H1 (cell line): ENCODE results near the gene CALML4. TPM values are rescaled to one million over a fixed set of nuclear protein-coding genes. Genes with fewer than 3 reads are reported as not detected.

Experiments
- CTCF ChIA-PET: fragments of 300-600 bp; sonication (Branson Sonifier 250); formaldehyde crosslinking; loops from one replicate; lab custom pipeline; 2021; ENCODE audit not compliant: partially characterized antibody; lab: Charles Lee
- POLR2A ChIA-PET: fragments of 300-600 bp; sonication (Branson Sonifier 250); formaldehyde crosslinking; loops from one replicate; lab custom pipeline; 2021; ENCODE audit warnings: inconsistent platforms; ENCODE audit not compliant: partially characterized antibody; lab: Charles Lee
- DNase-seq, 2 experiments: peaks; one replicate each; pipeline versions ENCODE4 v3.0.0 to v3.0.0-alpha.2; 2010 to 2022; ENCODE audit warnings: low spot score in 2 of 2, low read depth in 1 of 2, mixed read lengths in 1 of 2
- FAIRE-seq: peaks from 2 replicates; lab custom pipeline; 2011; peaks lifted over from hg19 to GRCh38; lab: Jason Lieb, UNC
- H2AFZ ChIP-seq: 2 replicates; pipeline ENCODE4 v1.8.1; 2012; ENCODE audit warnings: low read length, inconsistent platforms
- H2AK5ac ChIP-seq: 2 replicates; pipeline ENCODE4 v1.6.1; 2013; ENCODE audit warnings: low read depth, low read length
- H2BK120ac ChIP-seq: replicated peaks from 2 replicates; pipeline ENCODE3; 2013; ENCODE audit warnings: low read depth, low read length, inconsistent platforms
- H2BK12ac ChIP-seq: 2 replicates; pipeline ENCODE4 v1.6.1; 2013; ENCODE audit warnings: low read depth, low read length
- H2BK15ac ChIP-seq: 2 replicates; pipeline ENCODE4 v1.6.1; 2013; ENCODE audit warnings: low read length
- H2BK20ac ChIP-seq: 2 replicates; pipeline ENCODE4 v1.6.1; 2013; ENCODE audit warnings: low read length
- H2BK5ac ChIP-seq: 2 replicates; pipeline ENCODE4 v1.6.1; 2013; ENCODE audit warnings: low read depth, low read length
- H3K14ac ChIP-seq: 2 replicates; pipeline ENCODE4 v1.6.1; 2013; ENCODE audit warnings: inconsistent platforms; ENCODE audit not compliant: insufficient read length
- H3K18ac ChIP-seq: 2 replicates; pipeline ENCODE4 v1.6.1; 2013; ENCODE audit warnings: low read length; ENCODE audit errors: extremely low read depth
- H3K23ac ChIP-seq: 2 replicates; pipeline ENCODE4 v1.6.1; 2013; ENCODE audit warnings: inconsistent platforms; ENCODE audit not compliant: insufficient read length
- H3K23me2 ChIP-seq: 2 replicates; pipeline ENCODE4 v1.6.1; 2013; ENCODE audit warnings: low read depth, low read length
- H3K27ac ChIP-seq: 2 replicates; pipeline ENCODE4 v1.6.1; 2011; ENCODE audit warnings: low read depth, low read length, inconsistent platforms
- H3K27me3 ChIP-seq, 4 experiments: replicated peaks in 1 of 4; 1 replicate in 1 of 4; 2 replicates in 3 of 4; pipeline versions ENCODE4 v1.6.1 to v1.8.1; 2011 to 2013; ENCODE audit warnings: low read length in 3 of 4, mild to moderate bottlenecking in 3 of 4, inconsistent platforms in 2 of 4, mixed read lengths in 2 of 4, moderate library complexity in 1 of 4; ENCODE audit not compliant: control insufficient read depth in 3 of 4, insufficient read depth in 3 of 4; ENCODE audit errors: extremely low read depth in 1 of 4
- H3K36me3 ChIP-seq, 4 experiments: 2 replicates each; pipeline versions ENCODE4 v1.6.1 to v1.8.1; 2011 to 2013; ENCODE audit warnings: mild to moderate bottlenecking in 4 of 4, low read length in 3 of 4, moderate library complexity in 2 of 4, control low read depth in 1 of 4, inconsistent platforms in 1 of 4; ENCODE audit not compliant: insufficient read depth in 4 of 4, control insufficient read depth in 2 of 4
- H3K4ac ChIP-seq: replicated peaks from 2 replicates; pipeline ENCODE3; 2013; ENCODE audit warnings: low read length, low read depth, mixed read lengths, inconsistent platforms; ENCODE audit not compliant: insufficient read length
- H3K4me1 ChIP-seq, 4 experiments: replicated peaks in 1 of 4; 1 replicate in 1 of 4; 2 replicates in 3 of 4; pipeline versions ENCODE4 v1.6.1 to v1.8.1; 2011 to 2013; ENCODE audit warnings: low read length in 3 of 4, inconsistent platforms in 2 of 4, mixed read lengths in 1 of 4; ENCODE audit not compliant: insufficient read depth in 4 of 4, control insufficient read depth in 3 of 4
- H3K4me2 ChIP-seq, 2 experiments: 2 replicates each; pipeline versions ENCODE4 v1.6.1 to v1.8.1; 2011 to 2013; ENCODE audit warnings: low read depth in 2 of 2, low read length in 2 of 2, control low read depth in 1 of 2, inconsistent platforms in 1 of 2, mild to moderate bottlenecking in 1 of 2; ENCODE audit not compliant: insufficient read depth in 1 of 2
- H3K4me3 ChIP-seq, 4 experiments: fragments of 200-600, 300-600 bp in 1 of 4; sonication (generic), shearing (Covaris generic), sonication (Bioruptor Twin) in 1 of 4; 2 replicates each; pipeline versions ENCODE4 v1.5.1 to v1.8.1; 2011 to 2016; ENCODE audit warnings: low read length in 4 of 4, low read depth in 3 of 4, control low read depth in 2 of 4, inconsistent platforms in 2 of 4, mild to moderate bottlenecking in 2 of 4, mixed read lengths in 1 of 4, moderate library complexity in 1 of 4; ENCODE audit not compliant: insufficient read depth in 2 of 4; ENCODE audit errors: extremely low read depth in 1 of 4
- H3K56ac ChIP-seq: replicated peaks from 2 replicates; pipeline ENCODE3; 2013; ENCODE audit warnings: low read depth, mild to moderate bottlenecking, mixed read lengths, low read length, inconsistent platforms; ENCODE audit not compliant: insufficient read length
- H3K79me1 ChIP-seq: 2 replicates; pipeline ENCODE4 v1.6.1; 2013; ENCODE audit warnings: low read depth, low read length, control low read depth
- H3K79me2 ChIP-seq, 2 experiments: 2 replicates each; pipeline versions ENCODE4 v1.6.1 to v1.8.1; 2012 to 2013; ENCODE audit warnings: low read length in 2 of 2, mild to moderate bottlenecking in 2 of 2, inconsistent platforms in 1 of 2; ENCODE audit not compliant: insufficient read depth in 2 of 2, control insufficient read depth in 1 of 2
- H3K9ac ChIP-seq, 4 experiments: replicated peaks in 1 of 4; 1 replicate in 1 of 4; 2 replicates in 3 of 4; pipeline versions ENCODE4 v1.6.1 to v1.8.1; 2011 to 2013; ENCODE audit warnings: low read depth in 3 of 4, low read length in 3 of 4, control low read depth in 2 of 4, mild to moderate bottlenecking in 2 of 4, moderate library complexity in 2 of 4, inconsistent platforms in 1 of 4; ENCODE audit errors: extremely low read depth in 1 of 4
- H3K9me3 ChIP-seq, 2 experiments: 2 replicates each; pipeline versions ENCODE4 v1.6.1 to v1.8.1; 2012 to 2013; ENCODE audit warnings: mild to moderate bottlenecking in 2 of 2, moderate library complexity in 2 of 2, control low read depth in 1 of 2, inconsistent platforms in 1 of 2, low read depth in 1 of 2, low read length in 1 of 2, mixed read lengths in 1 of 2; ENCODE audit not compliant: insufficient read depth in 2 of 2
- H4K20me1 ChIP-seq, 2 experiments: replicated peaks in 1 of 2; 2 replicates each; pipeline versions ENCODE3 to v1.8.1; 2011 to 2013; ENCODE audit warnings: inconsistent platforms in 2 of 2, low read length in 2 of 2, mild to moderate bottlenecking in 1 of 2; ENCODE audit not compliant: insufficient read depth in 2 of 2, control insufficient read depth in 1 of 2
- H4K5ac ChIP-seq: 2 replicates; pipeline ENCODE4 v1.6.1; 2013; ENCODE audit warnings: low read length, low read depth, mixed read lengths, inconsistent platforms; ENCODE audit not compliant: insufficient read length
- H4K8ac ChIP-seq: 2 replicates; pipeline ENCODE4 v1.8.0; 2013; ENCODE audit warnings: mild to moderate bottlenecking, moderate library complexity, low read length, inconsistent platforms; ENCODE audit not compliant: insufficient read depth; ENCODE audit errors: extremely low read depth
- H4K91ac ChIP-seq: replicated peaks from 2 replicates; pipeline ENCODE3; 2013; ENCODE audit warnings: low read length, mixed read lengths, inconsistent platforms; ENCODE audit not compliant: insufficient read length
- ATF2 ChIP-seq: IDR thresholded peaks from 2 replicates; pipeline ENCODE4 v1.6.1; 2012; ENCODE audit warnings: low read length, inconsistent platforms
- CHD2 ChIP-seq: IDR thresholded peaks from 2 replicates; pipeline ENCODE4 v1.6.1; 2012; ENCODE audit warnings: low read length, improper control_type of control experiment
- CTBP2 ChIP-seq: IDR thresholded peaks from 2 replicates; pipeline ENCODE4 v1.7.0; 2011; ENCODE audit warnings: borderline replicate concordance, mild to moderate bottlenecking, moderate library complexity, mixed read lengths, low read length; ENCODE audit not compliant: insufficient read depth, insufficient read length
- EZH2 ChIP-seq: fragments of 200-600 bp; sonication (generic); IDR thresholded peaks from 2 replicates; pipeline ENCODE4 v1.7.1; 2012; ENCODE audit warnings: low read depth, mild to moderate bottlenecking, moderate library complexity, low read length, inconsistent platforms; ENCODE audit not compliant: severe bottlenecking
- HDAC6 ChIP-seq: IDR thresholded peaks from one replicate; pipeline ENCODE4 v1.7.1; 2012; ENCODE audit warnings: low read depth, mild to moderate bottlenecking, inconsistent platforms, low read length, moderate library complexity
- MAFK ChIP-seq: IDR thresholded peaks from 2 replicates; pipeline ENCODE4 v1.6.1; 2012; ENCODE audit warnings: low read depth, mild to moderate bottlenecking, improper control_type of control experiment, low read length
- PHF8 ChIP-seq: fragments of 200-600 bp; sonication (generic); conservative IDR thresholded peaks from 2 replicates; pipeline ENCODE4 v1.7.1; 2012; ENCODE audit warnings: low read depth, mild to moderate bottlenecking, inconsistent platforms, low read length, moderate library complexity
- SRF ChIP-seq: IDR thresholded peaks from 2 replicates; pipeline ENCODE4 v1.6.1; 2011; ENCODE audit warnings: mild to moderate bottlenecking, low read depth, low read length, moderate library complexity
- TAF1 ChIP-seq: IDR thresholded peaks from 2 replicates; pipeline ENCODE4 v1.6.1; 2011; ENCODE audit warnings: mild to moderate bottlenecking, low read depth, low read length
- TAF7 ChIP-seq: optimal IDR thresholded peaks from 2 replicates; pipeline ENCODE3; 2011; ENCODE audit warnings: low read depth, mild to moderate bottlenecking, inconsistent platforms, low read length, moderate library complexity, borderline replicate concordance
- ZNF274 ChIP-seq: IDR thresholded peaks from 2 replicates; pipeline ENCODE4 v1.7.0; 2012; ENCODE audit warnings: low read length, borderline replicate concordance; ENCODE audit errors: extremely low read depth
- WGBS, 2 experiments: shearing (Covaris generic) in 1 of 2; methylation state at CpG; one replicate each; pipeline versions ENCODE4 v1.1.6 to v1.1.7; 2013 to 2015; ENCODE audit warnings: low lambda C conversion rate in 2 of 2, mixed read lengths in 2 of 2, inconsistent platforms in 1 of 2, low coverage in 1 of 2, missing lambda C conversion rate in 1 of 2; ENCODE audit not compliant: insufficient replicate concordance in 2 of 2, insufficient coverage in 1 of 2, insufficient read length in 1 of 2; ENCODE audit errors: extremely low coverage in 1 of 2, missing lambda C conversion rate in 1 of 2; 5-methylcytosine and 5-hydroxymethylcytosine counted together
- polyA plus RNA-seq, 7 experiments: library from polyadenylated mRNA; depleted of rRNA in 3 of 7; stranded (reverse) in 5 of 7; unstranded in 2 of 7; fragments of >200 nt in 5 of 7; fragments of 200-250 nt in 2 of 7; gene quantifications; 1 replicate in 5 of 7; 2 replicates in 1 of 7; 4 replicates in 1 of 7; pipeline versions ENCODE4 v1.2.1 to v1.2.3, GENCODE V29; 2011 to 2013; ENCODE audit warnings: missing spikeins in 2 of 7, mixed read lengths in 2 of 7
- total RNA-seq: library from RNA; stranded (reverse); fragmentation: NEBNext Ultra II Directional; extraction: Animal tissue kit (Norgen Biotek cat#: 25700); gene quantifications from 2 replicates; pipeline ENCODE4 v1.2.1, GENCODE V29; 2021

CALML4 gene
- total and polyA plus RNA-seq, 2 of the 8 experiments (the other 6 are each of a cell fraction or from before 2014, with no cell fraction given): 3.8 to 12.5 TPM

GRCh38 chr15:68190048-68190447 lies 15.1 kb downstream of the CALML4 start:
- Histone ChIP-seq H4K20me1 (no peaks in the 10 kb centered on the region), H2AFZ (no peak overlapping the region), H3K14ac (no peak overlapping the region), H3K79me2 (no peaks in the 10 kb centered on the region), H3K18ac (no peak overlapping the region), H3K23ac (no peak overlapping the region), H4K5ac (no peak overlapping the region), H4K8ac (no peak overlapping the region), H3K9me3 (no peaks in the 10 kb centered on the region), H3K23me2 (no peaks in the 10 kb centered on the region)
- no peak for FAIRE-seq
- WGBS, 2 experiments: 85% methylated on average over 4 of the region's 4 CpGs; no CpG with 5 or more reads in 1 of the 2 experiments
- TF ChIP-seq CHD2: no peak
- TF ChIP-seq PHF8: no peak
- TF ChIP-seq EZH2: no peak
- TF ChIP-seq MAFK: no peak
- TF ChIP-seq ZNF274: no peak
- no peak for TF ChIP-seq HDAC6
- TF ChIP-seq TAF1: no peak
- no peak for TF ChIP-seq CTBP2
- no peak for TF ChIP-seq SRF
- TF ChIP-seq ATF2: no peak
- TF ChIP-seq TAF7: no peak
- TF ChIP-seq, all 59 proteins: peak for 0
- H2BK15ac ChIP-seq: no peak overlapping the region
- no peak overlapping the region for H3K4me2 ChIP-seq
- no peaks in the 10 kb centered on the region for H3K79me1 ChIP-seq
- no peaks in the 10 kb centered on the region; a peak in 1 of 7 replicates for H3K4me1 ChIP-seq
- no peak overlapping the region for H3K56ac ChIP-seq
- no peak overlapping the region for H3K27ac ChIP-seq
- no peak overlapping the region for H2BK120ac ChIP-seq
- CTCF ChIA-PET: interaction anchor here (0.7 kb wide), 1 partner anchor 247 kb away, joined by 3 read pairs; no protein-coding TSS in a partner anchor
- no peak overlapping the region for H4K91ac ChIP-seq
- H3K4me3 ChIP-seq: no peak overlapping the region
- no peak for DNase-seq
- H2BK12ac ChIP-seq: no peak overlapping the region
- H3K9ac ChIP-seq: no peak overlapping the region
- no peaks in the 10 kb centered on the region for H3K27me3 ChIP-seq
- H3K4ac ChIP-seq: no peak overlapping the region
- POLR2A ChIA-PET: no interaction called here
- H2BK5ac ChIP-seq: no peak overlapping the region
- H2BK20ac ChIP-seq: no peak overlapping the region
- H3K36me3 ChIP-seq: peaks cover 0 to 38% (median 20%) of the 10 kb centered on the region in 4 experiments; a peak in 5 of 8 replicates
- H2AK5ac ChIP-seq: no peak overlapping the region
